LNCaP clone FGC (cell line): Measurements from ENCODE around the gene SPON1.
A peak's percentile ranks its signal among the peaks of the same experiment; 100 is the strongest.
"Not testable (repeated sequence)": the region's sequence is repeated elsewhere in the genome, so short reads cannot be mapped to it uniquely, and the experiment has no call there.

Experiments used
- DNase-seq: peaks from one replicate; pipeline ENCODE4 v3.0.0-alpha.2; 2011; ENCODE audit warnings: low read depth
- H3K4me3 ChIP-seq: 2 replicates; pipeline ENCODE4 v1.5.1; 2011; ENCODE audit warnings: mild to moderate bottlenecking, low read depth, low read length, control low read depth
- TF ChIP-seq, protein P1 (sequence below): IDR thresholded peaks from 2 replicates; pipeline ENCODE4 v1.5.1; 2012; ENCODE audit warnings: mild to moderate bottlenecking; ENCODE audit not compliant: control insufficient read depth, insufficient read depth; ENCODE audit errors: extremely low read depth

Gene SPON1

DNA sequence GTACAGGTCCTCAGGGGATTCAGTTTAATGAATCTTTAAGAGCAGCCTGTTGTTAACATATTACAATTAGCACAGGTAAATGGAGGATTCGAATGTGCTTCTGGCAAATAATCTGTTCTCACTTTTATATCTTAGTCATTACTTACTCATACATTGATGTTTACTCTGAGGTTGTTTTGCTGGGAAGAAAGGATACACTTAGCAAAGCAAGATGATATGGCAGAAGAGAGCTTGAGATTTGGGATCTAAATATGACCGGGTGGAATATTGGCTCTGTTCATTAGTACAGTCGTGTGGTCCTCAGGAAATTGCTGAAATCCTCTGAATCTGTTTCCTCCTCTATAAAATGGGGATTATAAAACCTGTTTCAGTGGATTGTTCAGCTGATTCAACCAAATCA lies 59.7 kb downstream of the SPON1 start:
- DNase-seq, result no peak
- TF ChIP-seq, protein P1, sequence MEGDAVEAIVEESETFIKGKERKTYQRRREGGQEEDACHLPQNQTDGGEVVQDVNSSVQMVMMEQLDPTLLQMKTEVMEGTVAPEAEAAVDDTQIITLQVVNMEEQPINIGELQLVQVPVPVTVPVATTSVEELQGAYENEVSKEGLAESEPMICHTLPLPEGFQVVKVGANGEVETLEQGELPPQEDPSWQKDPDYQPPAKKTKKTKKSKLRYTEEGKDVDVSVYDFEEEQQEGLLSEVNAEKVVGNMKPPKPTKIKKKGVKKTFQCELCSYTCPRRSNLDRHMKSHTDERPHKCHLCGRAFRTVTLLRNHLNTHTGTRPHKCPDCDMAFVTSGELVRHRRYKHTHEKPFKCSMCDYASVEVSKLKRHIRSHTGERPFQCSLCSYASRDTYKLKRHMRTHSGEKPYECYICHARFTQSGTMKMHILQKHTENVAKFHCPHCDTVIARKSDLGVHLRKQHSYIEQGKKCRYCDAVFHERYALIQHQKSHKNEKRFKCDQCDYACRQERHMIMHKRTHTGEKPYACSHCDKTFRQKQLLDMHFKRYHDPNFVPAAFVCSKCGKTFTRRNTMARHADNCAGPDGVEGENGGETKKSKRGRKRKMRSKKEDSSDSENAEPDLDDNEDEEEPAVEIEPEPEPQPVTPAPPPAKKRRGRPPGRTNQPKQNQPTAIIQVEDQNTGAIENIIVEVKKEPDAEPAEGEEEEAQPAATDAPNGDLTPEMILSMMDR, result no peak
- no peak overlapping the region for H3K4me3 ChIP-seq

DNA sequence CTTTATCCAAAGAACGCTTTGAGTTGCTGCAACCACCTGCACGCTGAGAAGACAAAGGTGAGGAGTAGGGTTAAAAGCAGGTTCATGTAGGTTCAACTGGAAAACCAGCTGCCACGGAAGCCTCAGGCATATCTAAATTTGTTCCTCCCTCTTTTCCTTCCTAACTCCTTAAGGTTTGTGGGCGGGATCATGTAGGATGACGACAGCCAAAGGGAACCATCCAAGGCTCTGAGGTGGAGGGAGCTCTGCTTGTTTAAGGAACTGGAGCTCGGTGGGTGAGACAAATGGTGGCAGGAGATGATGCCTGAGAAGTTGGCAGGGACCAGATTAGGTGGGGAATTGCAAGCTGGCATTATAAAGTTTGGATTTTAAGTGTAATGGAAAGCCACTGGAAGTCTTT lies 60.3 kb downstream of the SPON1 start:
- TF ChIP-seq, protein P1, result no peak
- no peak overlapping the region for H3K4me3 ChIP-seq
- DNase-seq, result no peak

DNA sequence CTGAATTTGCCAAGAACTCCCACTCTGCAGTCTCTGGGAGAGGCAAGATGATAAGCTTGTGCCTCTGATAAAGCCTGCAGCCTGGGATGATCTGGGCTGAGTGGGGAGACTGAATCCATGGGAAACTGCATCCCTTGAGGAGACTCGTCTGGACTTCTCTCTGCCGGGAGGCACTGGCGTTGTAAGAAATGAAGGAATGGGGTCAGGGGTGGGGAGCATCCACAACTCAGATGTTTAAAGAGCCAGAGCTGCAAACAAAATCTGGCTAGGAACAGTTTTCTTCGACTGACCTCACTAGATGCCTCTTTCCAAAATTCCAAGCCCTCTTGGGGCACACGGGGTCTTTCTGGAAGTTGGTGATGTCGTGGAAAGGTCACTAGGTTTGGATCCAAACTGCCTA lies 64.4 kb downstream of the SPON1 start:
- no peak for DNase-seq
- TF ChIP-seq, protein P1, result no peak
- no peak overlapping the region for H3K4me3 ChIP-seq

- no peak for DNase-seq
- no peak overlapping the region for H3K4me3 ChIP-seq
- TF ChIP-seq, protein P1, result no peak
Measured at GRCh38 chr11:14027525-14027924, 65.0 kb downstream of the SPON1 start.

DNA sequence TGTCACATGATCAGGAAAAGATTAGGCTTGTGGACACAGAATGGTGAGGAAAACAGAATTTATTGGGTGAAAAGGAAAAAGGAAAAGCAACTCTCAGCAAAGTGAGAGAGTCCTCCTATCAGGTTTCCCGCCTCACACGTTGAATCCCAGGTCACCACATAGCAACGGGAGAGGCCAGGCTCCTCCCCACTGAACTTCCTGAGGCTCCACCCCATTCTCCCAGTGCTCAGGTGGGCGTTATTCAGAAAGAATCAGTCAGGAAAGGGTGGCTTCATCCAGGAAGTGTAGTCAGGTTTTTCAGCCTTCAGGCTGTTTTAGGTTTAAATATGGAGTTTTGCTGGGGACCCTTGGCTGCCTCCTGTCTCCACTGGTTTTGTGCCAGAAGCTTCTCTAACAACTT lies 66.9 kb downstream of the SPON1 start:
- TF ChIP-seq, protein P1, result no peak
- H3K4me3 ChIP-seq, result no peak overlapping the region
- DNase-seq, result no peak

GRCh38 chr11:14029971-14030920 lies 67.7 kb downstream of the SPON1 start:
- no peak overlapping the region for H3K4me3 ChIP-seq
- peak; percentile 93 for DNase-seq
- TF ChIP-seq, protein P1, result no peak

DNA sequence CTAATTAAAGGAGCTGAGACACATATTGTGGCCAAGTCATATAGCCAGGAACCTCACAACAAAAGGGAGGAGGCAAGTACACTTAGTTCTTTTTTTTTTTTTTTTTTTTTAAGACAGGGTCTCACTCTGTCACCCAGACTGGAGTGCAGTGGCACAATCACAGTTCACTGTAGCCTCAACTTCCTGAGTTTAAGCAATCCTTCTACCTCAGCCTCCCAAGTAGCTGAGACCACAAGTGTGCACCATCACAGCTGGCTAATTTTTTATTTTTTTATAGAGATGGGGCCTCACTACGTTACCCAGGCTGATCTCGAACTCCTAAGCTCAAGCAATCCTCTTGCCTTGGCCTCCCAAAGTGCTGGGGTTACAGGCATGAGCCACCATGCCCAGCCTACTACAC lies 73.0 kb downstream of the SPON1 start:
- DNase-seq, H3K4me3 ChIP-seq: not testable (repeated sequence)
